GM19351 (cell line): ENCODE results near the gene DMBX1.

ENCODE experiments used
- ATAC-seq: cut with Tn5 transposase; IDR thresholded peaks from one replicate; pipeline ENCODE4 v1.9.1; 2021; ENCODE audit warnings: mild to moderate bottlenecking, moderate library complexity; ENCODE audit not compliant: unreplicated experiment

DMBX1 gene

GRCh38 chr1:46480959-46481646, 8.5 kb upstream of the DMBX1 start:
- ATAC-seq, result no peak

- no peak for ATAC-seq
Observed at GRCh38 chr1:46481961-46482360, 7.7 kb upstream of the DMBX1 start.

GRCh38 chr1:46483589-46483988, 6.0 kb upstream of the DMBX1 start:
- ATAC-seq, result no peak

- ATAC-seq, result no peak
Observed at GRCh38 chr1:46484783-46485490, 4.7 kb upstream of the DMBX1 start.

- no peak for ATAC-seq
Observed at GRCh38 chr1:46485564-46486431, 3.8 kb upstream of the DMBX1 start.

GRCh38 chr1:46486432-46487015, 3.1 kb upstream of the DMBX1 start:
- ATAC-seq, result no peak

- ATAC-seq, result no peak
Observed at GRCh38 chr1:46487818-46488218, 1.8 kb upstream of the DMBX1 start.

- ATAC-seq, result no peak
Observed at GRCh38 chr1:46488343-46489168, 1.1 kb upstream of the DMBX1 start.

GRCh38 chr1:46489169-46489637, 433 bp upstream of the DMBX1 start:
- ATAC-seq, result peak; percentile 22

- no peak for ATAC-seq
Observed at GRCh38 chr1:46490406-46490655, 695 bp downstream of the DMBX1 start.

- no peak for ATAC-seq
Observed at GRCh38 chr1:46490656-46491442, 1.2 kb downstream of the DMBX1 start.

- ATAC-seq, result no peak
Observed at GRCh38 chr1:46491443-46492268, 2.0 kb downstream of the DMBX1 start.

- no peak for ATAC-seq
Observed at GRCh38 chr1:46492269-46492853, 2.7 kb downstream of the DMBX1 start.

GRCh38 chr1:46492871-46493270, 3.2 kb downstream of the DMBX1 start:
- no peak for ATAC-seq

GRCh38 chr1:46493316-46494032, 3.8 kb downstream of the DMBX1 start:
- no peak for ATAC-seq

- ATAC-seq, result no peak
Observed at GRCh38 chr1:46494910-46495309, 5.3 kb downstream of the DMBX1 start.

- ATAC-seq, result no peak
Observed at GRCh38 chr1:46495778-46496177, 6.1 kb downstream of the DMBX1 start.

- ATAC-seq, result no peak
Observed at GRCh38 chr1:46496505-46496904, 6.9 kb downstream of the DMBX1 start.
